ENCODE data around the gene ZNF746. TPM values are rescaled to one million over a fixed set of nuclear protein-coding genes. Genes with fewer than 3 reads are reported as not detected.

ZNF746 gene
- total and polyA plus RNA-seq, 2 of the 13 experiments (the other 11 are each of a cell fraction or from before 2014, with no cell fraction given), result 3.8 to 8.1 TPM

GRCh38 chr7:149475121-149476045 lies 22.2 kb downstream of the ZNF746 start:
- no peaks in the 10 kb centered on the region for H4K20me1 ChIP-seq (ENCODE audit: insufficient read depth, low read length)
- H3K9me3 ChIP-seq (ENCODE audit: low read length), result no peaks in the 10 kb centered on the region; the same call in 1 of the 2 replicates
- no peaks in the 10 kb centered on the region for H3K79me2 ChIP-seq (ENCODE audit: insufficient read depth, low read length)
- CTCF ChIA-PET (ENCODE audit: low intra/inter-chr PET ratio, low total read pairs), result no interaction called here
- WGBS (ENCODE audit: low lambda C conversion rate), result 94% methylated on average over 16 of the region's 21 CpGs
- no TSS peak for BruUV-seq (replicated peaks)
- ATAC-seq (peak; percentile 28), DNase-seq (ENCODE audit: low spot score) (no peak), FAIRE-seq (no peak)
- no peak for TF ChIP-seq RORA (CRISPR knock-in tag; IDR thresholded peaks at IDR 0.05)
- no peak for TF ChIP-seq ZNF878 (CRISPR knock-in tag; IDR thresholded peaks at IDR 0.05)
- no peak overlapping the region for H3K9ac ChIP-seq (ENCODE audit: insufficient read depth, low read depth, low read length)
- H2AFZ ChIP-seq (ENCODE audit: low read length), result no peak overlapping the region
- no peak overlapping the region for H3K4me2 ChIP-seq (ENCODE audit: low read depth, low read length)
- intact Hi-C loops (cut with micrococcal nuclease; ENCODE audit: unreplicated experiment), result no loop called here
- POLR2A ChIA-PET, result no interaction called here
- in situ Hi-C loops (cut with HindIII; ENCODE audit: extremely low pct_ligation_motif_present, low pct_unique_long_range_greater_than_20kb), result no loop called here
- no peak overlapping the region for H3K4me3 ChIP-seq (replicated peaks in 1 of 3; ENCODE audit: insufficient read depth in 1 of 3, low read depth in 2 of 3, low read length in 3 of 3)
- no peak overlapping the region for H3K27ac ChIP-seq (ENCODE audit: extremely low read length, insufficient read depth, low read length)
- no peaks in the 10 kb centered on the region for H3K4me1 ChIP-seq (ENCODE audit: insufficient read depth, low read length)
- peaks cover 8 to 58% of the 10 kb centered on the region in 2 experiments for H3K36me3 ChIP-seq (replicated peaks in 1 of 2; ENCODE audit: control insufficient read depth in 1 of 2, insufficient read depth in 2 of 2, low read length in 2 of 2)
- H3K27me3 ChIP-seq (ENCODE audit: control insufficient read depth in 1 of 2, insufficient read depth in 2 of 2, low read length in 2 of 2), result no peaks in the 10 kb centered on the region

GRCh38 chr7:149474309-149475120 lies 23.1 kb downstream of the ZNF746 start:
- H3K27me3 ChIP-seq (ENCODE audit: control insufficient read depth in 1 of 2, insufficient read depth in 2 of 2, low read length in 2 of 2), result no peaks in the 10 kb centered on the region
- POLR2A ChIA-PET, result no interaction called here
- no peak overlapping the region for H3K4me2 ChIP-seq (ENCODE audit: low read depth, low read length)
- FAIRE-seq, result no peak
- H3K9ac ChIP-seq (ENCODE audit: insufficient read depth, low read depth, low read length), result no peak overlapping the region
- ATAC-seq, result no peak
- H3K4me1 ChIP-seq (ENCODE audit: insufficient read depth, low read length), result no peaks in the 10 kb centered on the region
- H3K9me3 ChIP-seq (ENCODE audit: low read length), result no peaks in the 10 kb centered on the region; the same call in 1 of the 2 replicates
- H2AFZ ChIP-seq (ENCODE audit: low read length), result no peak overlapping the region
- no peaks in the 10 kb centered on the region for H4K20me1 ChIP-seq (ENCODE audit: insufficient read depth, low read length)
- TF ChIP-seq AGO2 (optimal IDR thresholded peaks at IDR 0.05; ENCODE audit: low read depth, low read length), result peak; percentile 39
- no peak for TF ChIP-seq ZBTB7A (CRISPR knock-in tag; IDR thresholded peaks at IDR 0.05)
- BruUV-seq (replicated peaks), result no TSS peak
- H3K27ac ChIP-seq (ENCODE audit: extremely low read length, insufficient read depth, low read length), result no peak overlapping the region
- no peak for DNase-seq (ENCODE audit: low spot score)
- intact Hi-C loops (cut with micrococcal nuclease; ENCODE audit: unreplicated experiment) (no loop called here), in situ Hi-C loops (cut with HindIII; ENCODE audit: extremely low pct_ligation_motif_present, low pct_unique_long_range_greater_than_20kb) (no loop called here)
- peaks cover 8 to 54% of the 10 kb centered on the region in 2 experiments for H3K36me3 ChIP-seq (replicated peaks in 1 of 2; ENCODE audit: control insufficient read depth in 1 of 2, insufficient read depth in 2 of 2, low read length in 2 of 2)
- no peaks in the 10 kb centered on the region for H3K79me2 ChIP-seq (ENCODE audit: insufficient read depth, low read length)
- CTCF ChIA-PET (ENCODE audit: low intra/inter-chr PET ratio, low total read pairs), result no interaction called here
- H3K4me3 ChIP-seq (replicated peaks in 1 of 3; ENCODE audit: insufficient read depth in 1 of 3, low read depth in 2 of 3, low read length in 3 of 3), result no peak overlapping the region
- 97% methylated on average over 73 of the region's 77 CpGs for WGBS (ENCODE audit: low lambda C conversion rate)
